T-helper 22 cell (primary cell): ENCODE data around the gene PIAS1.
"Not testable (repeated sequence)": the region's sequence is repeated elsewhere in the genome, so short reads cannot be mapped to it uniquely, and the experiment has no call there.

Experiments
- DNase-seq: peaks from one replicate; pipeline ENCODE4 v3.0.0-alpha.2; 2020; ENCODE audit warnings: low read depth

PIAS1 gene

GRCh38 chr15:68184616-68185480, 130.7 kb downstream of the PIAS1 start:
- no peak for DNase-seq

GRCh38 chr15:68186671-68187397, 132.7 kb downstream of the PIAS1 start:
- DNase-seq, result no peak

DNA sequence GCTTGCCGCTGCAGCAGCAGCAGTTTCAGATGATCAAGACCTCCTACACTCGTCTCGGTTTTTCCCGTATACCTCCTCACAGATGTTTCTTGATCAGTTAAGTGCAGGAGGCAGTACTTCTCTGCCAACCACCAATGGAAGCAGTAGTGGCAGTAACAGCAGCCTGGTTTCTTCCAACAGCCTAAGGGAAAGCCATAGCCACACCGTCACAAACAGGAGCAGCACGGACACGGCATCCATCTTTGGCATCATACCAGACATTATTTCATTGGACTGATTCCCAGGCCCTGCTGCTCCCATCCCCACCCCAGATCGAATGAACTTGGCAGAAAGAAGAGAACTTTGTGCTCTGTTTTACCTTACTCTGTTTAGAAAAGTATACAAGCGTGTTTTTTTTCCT, 133.4 kb downstream of the PIAS1 start:
- no peak for DNase-seq

GRCh38 chr15:68188647-68189046, 134.5 kb downstream of the PIAS1 start:
- DNase-seq, result no peak

- no peak for DNase-seq
Measured at GRCh38 chr15:68190048-68190447, 135.9 kb downstream of the PIAS1 start.

DNA sequence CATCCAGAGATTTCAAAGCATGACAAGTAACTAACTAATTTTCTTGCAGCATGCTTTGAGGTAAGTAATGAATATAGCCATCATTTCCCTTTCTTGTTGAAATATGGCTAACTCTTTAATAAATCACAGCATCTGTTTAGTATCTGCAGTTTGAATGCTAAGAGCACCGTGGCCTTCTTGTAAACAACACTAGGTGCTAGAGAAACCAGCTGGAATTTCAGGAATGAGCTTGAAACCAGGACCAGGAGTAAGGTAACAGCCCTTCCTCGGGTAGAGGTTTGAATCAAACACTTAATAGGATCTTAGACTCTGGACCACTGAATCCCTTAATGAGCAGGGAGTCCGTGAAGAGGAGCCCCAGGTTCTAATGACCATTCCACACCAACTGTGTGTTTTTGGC, 137.4 kb downstream of the PIAS1 start:
- DNase-seq, result no peak

- no peak for DNase-seq
Measured at GRCh38 chr15:68192117-68192516, 138.0 kb downstream of the PIAS1 start.

DNA sequence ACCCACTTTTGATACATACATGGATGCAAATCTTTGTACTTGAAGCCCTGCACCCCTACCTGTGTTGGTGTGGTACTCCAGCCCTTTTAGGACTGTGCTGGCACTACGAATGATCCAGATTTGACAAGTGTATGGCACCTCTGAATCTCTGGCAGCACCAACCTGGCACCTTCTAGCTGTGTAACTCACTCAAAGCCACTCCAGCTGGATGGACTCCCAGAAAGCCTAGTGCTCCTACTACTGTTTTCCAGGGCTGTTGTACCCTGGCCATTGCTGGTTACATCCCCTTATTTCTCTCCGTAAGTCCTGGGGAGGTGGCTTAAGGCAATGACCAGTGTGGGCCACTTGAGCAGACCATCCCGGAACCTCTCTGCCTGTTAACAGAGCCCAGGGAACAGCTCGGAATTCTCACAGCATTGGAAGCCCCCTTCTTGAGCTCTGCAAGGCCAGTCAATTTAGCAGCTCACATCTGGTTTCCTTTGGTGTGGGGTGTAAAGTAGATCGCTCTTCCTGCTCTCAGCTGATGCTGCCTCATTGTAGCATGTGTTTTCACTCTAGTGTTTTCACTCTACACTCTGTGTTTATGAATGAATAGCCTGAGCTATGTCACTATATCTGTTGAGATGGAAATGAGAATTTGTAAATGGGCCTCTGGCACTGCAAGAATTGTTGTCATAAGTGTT, 138.8 kb downstream of the PIAS1 start:
- no peak for DNase-seq

DNA sequence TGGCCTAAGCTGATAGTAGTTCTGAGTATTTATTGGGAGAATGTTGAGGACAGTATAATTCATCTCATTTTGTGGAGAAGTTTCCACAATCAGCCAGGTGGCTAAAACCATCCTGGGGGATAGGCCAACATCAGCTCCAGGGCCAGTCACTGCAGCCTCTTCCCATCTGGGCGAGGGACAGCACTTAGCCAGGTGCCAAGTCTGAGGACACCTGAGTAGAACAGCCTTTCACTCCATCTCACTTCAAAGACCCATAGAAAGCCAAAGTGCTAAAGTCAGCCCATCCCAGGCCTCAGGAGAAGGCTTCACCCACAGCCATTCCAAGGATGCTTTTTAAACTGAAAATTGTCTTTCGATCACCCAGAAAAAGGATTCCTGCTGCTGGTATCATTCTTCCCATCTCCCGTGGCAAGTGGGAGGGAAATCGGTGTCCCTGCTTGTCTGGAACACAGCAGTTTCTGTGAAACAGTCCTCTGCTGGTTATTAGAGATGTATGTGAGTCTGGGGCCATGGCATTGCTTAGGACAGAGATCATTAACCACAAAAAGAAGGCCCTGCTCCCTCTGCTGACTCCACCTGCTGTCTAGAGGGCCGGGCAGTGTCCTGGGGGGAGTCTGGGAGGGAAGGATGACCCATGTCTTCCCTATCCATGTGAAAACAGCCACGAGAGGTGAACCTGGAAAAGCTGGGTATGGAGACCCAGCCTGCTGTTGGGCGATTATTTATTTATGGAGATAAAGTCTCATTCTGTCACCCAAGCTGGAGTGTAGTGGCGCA, 141.4 kb downstream of the PIAS1 start:
- DNase-seq, result no peak

GRCh38 chr15:68196445-68197169, 142.5 kb downstream of the PIAS1 start:
- DNase-seq, result no peak

DNA sequence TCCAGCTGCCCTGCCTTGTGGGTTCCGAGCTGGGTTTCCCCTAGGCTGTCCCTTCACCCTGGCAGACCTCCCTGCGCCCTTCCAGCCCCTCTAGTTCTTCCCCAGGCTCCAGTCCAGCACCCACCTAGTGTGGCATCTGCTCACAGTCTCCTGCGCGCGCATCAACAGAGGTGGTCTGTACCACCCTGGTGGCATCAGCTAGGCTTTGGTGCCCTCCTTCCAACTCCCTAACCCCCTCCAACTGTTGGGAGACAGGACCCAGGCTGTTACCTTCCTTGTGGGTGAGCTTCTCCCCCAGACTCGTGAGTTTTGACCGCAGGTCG, 143.0 kb downstream of the PIAS1 start:
- no peak for DNase-seq

DNA sequence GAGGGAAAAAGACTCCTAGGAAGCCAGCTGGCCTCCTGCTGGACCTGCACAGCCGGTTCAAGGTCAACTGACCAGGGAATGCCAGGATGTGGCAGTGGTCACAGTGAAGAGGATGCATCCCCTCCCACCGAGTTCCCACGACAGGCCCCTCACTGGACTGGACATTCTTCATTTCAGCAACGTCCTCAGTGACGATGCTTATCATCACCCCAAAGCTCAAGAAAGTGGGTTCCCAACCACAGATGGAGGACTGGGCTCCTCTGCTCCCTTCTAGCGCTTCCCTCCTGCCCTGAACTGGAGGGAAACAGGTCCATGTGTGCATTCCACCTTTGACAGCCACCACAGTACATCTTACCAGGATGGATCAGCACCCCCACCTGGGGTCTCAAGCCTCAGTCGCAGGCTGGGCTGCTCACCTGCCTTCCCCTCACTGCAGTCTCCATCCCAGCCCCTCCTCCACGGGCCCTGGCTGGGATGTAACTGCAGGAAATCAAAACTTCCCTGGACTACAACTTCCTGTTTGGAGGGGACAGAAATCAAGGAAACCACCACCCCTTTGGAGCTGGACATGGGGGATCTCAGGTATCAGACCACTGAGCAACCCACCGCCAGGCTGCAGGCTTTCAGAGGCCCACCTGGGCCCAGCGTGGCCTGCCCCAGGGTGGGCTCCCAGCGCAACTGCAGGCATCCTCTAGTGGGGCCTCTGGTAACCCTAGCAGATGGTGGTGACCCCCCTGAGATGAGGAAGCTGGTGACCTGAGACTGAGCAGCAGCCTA, 143.7 kb downstream of the PIAS1 start:
- no peak for DNase-seq

- DNase-seq, result no peak
Measured at GRCh38 chr15:68199340-68199739, 145.2 kb downstream of the PIAS1 start.

GRCh38 chr15:68200016-68200861, 146.1 kb downstream of the PIAS1 start:
- DNase-seq, result no peak

DNA sequence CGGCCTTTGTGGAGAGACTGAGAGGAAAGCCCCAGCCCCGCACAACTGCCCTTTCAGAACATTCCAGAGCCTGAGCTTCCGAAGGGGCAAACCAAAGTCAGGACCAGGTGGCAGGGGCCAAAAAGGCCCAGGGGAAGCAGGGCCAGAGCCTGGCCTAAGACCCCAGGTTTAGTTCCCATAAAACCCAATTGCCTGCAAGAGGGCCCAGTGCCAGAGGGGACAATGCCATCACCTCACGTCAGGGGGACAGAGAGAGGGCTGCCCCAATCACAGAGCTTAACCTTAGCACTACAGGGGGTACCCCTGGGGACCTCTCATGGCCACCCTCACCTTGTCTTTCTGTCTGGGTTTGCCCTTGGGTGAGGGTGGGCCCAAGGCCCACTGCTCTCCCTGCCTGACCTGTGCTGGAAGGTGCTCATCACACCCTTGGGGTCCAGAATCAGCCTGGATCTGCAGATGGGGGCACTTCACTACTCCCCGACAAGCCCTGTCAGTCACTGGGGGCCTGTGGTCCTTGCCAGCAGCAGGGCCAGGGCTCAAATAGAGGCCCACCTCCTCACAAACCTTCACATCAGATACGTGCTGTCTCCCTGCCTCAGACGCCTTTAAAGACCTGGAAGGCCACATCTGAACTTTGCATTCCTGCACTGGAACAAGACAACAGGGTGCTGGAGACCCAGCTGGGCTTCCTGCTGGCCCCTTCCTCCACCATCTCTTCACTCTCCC, 147.2 kb downstream of the PIAS1 start:
- no peak for DNase-seq

- no peak for DNase-seq
Measured at GRCh38 chr15:68201879-68202261, 147.8 kb downstream of the PIAS1 start.

- not testable (repeated sequence) for DNase-seq
Measured at GRCh38 chr15:68202994-68203393, 148.9 kb downstream of the PIAS1 start.

GRCh38 chr15:68203486-68203885, 149.4 kb downstream of the PIAS1 start:
- DNase-seq, result no peak

- DNase-seq, result no peak
Measured at GRCh38 chr15:68203956-68204355, 149.8 kb downstream of the PIAS1 start.
